Neural progenitor cell (in vitro differentiated cells): ENCODE results near the gene EPRS1.

ENCODE experiments used
- CTCF ChIP-seq: fragments of 200-600 bp; sonication (generic); IDR thresholded peaks from 2 replicates; pipeline ENCODE4 v1.5.1; 2017; ENCODE audit warnings: antibody characterized with exemption, mild to moderate bottlenecking
- EZH2 ChIP-seq: fragments of 200-600 bp; sonication (generic); IDR thresholded peaks from 2 replicates; pipeline ENCODE4 v1.6.1; 2017; ENCODE audit warnings: antibody characterized with exemption, mild to moderate bottlenecking, moderate library complexity
- EZH2phosphoT487 ChIP-seq: fragments of 200-600 bp; sonication (generic); IDR thresholded peaks from 2 replicates; pipeline ENCODE4 v1.6.1; 2017; ENCODE audit warnings: antibody characterized with exemption

- TF ChIP-seq CTCF, result no peak
- no peak for TF ChIP-seq EZH2
- TF ChIP-seq EZH2phosphoT487, result no peak
These were observed 47.2 kb upstream of the EPRS1 start for GRCh38 chr1:220093361-220094015.
